DMS 273 (cell line): ENCODE measurements around the gene NDUFS7.

Experiments
- DNase-seq: peaks from one replicate; lab custom pipeline; 2025; ENCODE audit not compliant: unreplicated experiment; lab: John Stamatoyannopoulos, UW

Gene NDUFS7

DNA sequence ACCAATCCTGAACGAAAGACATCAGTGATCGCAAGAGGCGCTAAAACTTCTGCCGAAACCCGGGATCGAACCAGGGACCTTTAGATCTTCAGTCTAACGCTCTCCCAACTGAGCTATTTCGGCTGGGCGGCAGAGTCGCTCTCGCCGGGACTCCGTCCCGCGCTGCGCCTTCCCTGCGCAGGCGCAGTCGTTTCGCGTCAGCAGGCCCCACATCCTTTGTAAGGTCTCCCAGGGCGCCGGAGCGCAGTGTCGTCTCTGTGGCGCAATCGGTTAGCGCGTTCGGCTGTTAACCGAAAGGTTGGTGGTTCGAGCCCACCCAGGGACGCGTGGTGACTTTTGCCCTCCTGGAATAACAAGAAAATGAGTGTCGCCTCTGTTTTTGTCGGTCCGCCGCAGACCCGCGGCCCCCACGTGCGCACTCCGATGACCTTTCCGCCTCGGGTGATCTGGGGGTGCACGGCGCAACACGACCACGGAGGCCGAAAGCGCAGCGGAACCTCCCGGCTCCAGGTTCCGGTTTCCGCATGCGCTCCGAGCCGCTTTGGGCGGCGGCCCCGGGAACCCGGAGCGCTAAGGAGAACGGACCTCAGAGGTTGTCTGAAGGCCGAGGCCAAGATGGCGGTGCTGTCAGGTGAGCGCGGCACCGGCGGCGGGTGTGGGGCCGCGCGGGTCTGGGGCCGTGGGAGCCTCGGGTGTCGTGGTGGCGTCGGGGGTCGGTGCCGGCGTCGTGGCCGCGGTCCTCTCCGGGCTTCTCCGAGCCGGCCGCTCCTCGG lies at the start of gene NDUFS7:
TSS of gene NDUFS7 (plus strand) at position 596 of the 773 bp plus-strand sequence. CDS start at position 616, 20 bp downstream.
- DNase-seq: peak; percentile 96

GRCh38 chr19:1336079-1336684 lies 47.5 kb upstream of the NDUFS7 start:
- DNase-seq: no peak

GRCh38 chr19:1340681-1341469 lies 42.8 kb upstream of the NDUFS7 start:
- DNase-seq: no peak

GRCh38 chr19:1343041-1343440 lies 40.7 kb upstream of the NDUFS7 start:
- no peak for DNase-seq

DNA sequence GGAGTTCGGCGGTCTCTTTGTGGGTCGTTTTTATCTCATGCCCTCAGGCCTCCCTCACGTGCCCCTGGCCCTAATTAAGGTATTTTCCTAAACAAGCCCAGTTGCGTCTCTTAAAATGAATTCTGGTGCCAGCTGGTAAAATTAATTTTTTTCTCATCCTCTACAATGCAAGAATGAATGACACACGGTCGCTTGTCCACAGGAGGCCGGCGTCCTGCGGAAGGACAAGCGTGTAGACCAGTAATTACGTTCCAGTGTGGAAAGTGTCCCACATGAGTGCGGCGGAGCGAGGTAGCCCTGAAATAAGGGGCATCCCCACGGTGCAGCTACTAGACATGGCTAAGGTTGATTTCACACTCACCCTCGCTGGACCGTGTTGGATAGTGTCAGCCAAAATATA lies 34.5 kb upstream of the NDUFS7 start:
- no peak for DNase-seq

DNA sequence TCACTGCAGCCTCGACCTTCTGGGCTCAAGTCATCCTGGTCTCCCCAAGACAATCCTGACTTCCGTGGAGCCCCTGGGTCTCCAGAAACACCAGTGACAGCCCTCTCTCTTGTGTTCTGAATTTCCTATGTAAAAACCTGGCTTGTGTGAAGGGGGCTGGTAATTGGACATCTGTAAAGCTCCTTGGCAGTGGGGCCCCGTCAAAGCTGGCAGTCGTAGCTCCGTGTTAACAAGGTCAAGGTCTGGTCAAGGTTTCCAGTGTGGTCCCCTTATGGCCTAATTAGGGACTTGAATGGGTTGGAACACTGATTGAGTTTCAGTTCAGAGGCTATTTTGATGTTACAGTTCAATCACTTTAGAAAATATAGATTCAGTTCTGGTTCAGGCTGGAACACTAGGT lies 32.8 kb upstream of the NDUFS7 start:
- no peak for DNase-seq

- no peak for DNase-seq
Observed at GRCh38 chr19:1351381-1351851, 32.3 kb upstream of the NDUFS7 start.

DNA sequence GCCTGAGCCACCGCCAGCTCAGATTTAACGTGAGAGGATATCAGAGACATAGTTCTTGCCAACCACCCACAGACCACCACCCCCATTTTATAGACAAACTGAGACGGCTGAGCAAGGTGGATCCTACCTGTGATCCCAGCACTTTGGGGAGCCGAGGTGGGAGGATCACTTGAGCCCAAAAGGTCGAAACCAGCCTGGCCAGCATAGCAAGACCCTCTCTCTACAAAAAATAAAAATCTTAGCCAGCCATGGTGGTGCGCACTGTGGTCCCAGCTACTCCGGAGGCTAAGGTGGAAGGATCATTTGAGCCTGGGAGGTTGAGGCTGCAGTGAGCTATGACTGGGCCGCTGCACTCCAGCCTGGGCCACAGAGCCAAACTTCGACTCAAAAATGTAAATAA lies 30.6 kb upstream of the NDUFS7 start:
- DNase-seq: no peak

GRCh38 chr19:1354970-1355567 lies 28.6 kb upstream of the NDUFS7 start:
- DNase-seq: no peak

- peak; percentile 39 for DNase-seq
Observed at GRCh38 chr19:1355568-1356507, 27.9 kb upstream of the NDUFS7 start.

- DNase-seq: no peak
Observed at GRCh38 chr19:1356508-1356865, 27.2 kb upstream of the NDUFS7 start.

GRCh38 chr19:1357531-1358109 lies 26.1 kb upstream of the NDUFS7 start:
- DNase-seq: no peak

GRCh38 chr19:1360126-1360817 lies 23.4 kb upstream of the NDUFS7 start:
- no peak for DNase-seq

- DNase-seq: peak; percentile 94
Observed at GRCh38 chr19:1360818-1361461, 22.8 kb upstream of the NDUFS7 start.

DNA sequence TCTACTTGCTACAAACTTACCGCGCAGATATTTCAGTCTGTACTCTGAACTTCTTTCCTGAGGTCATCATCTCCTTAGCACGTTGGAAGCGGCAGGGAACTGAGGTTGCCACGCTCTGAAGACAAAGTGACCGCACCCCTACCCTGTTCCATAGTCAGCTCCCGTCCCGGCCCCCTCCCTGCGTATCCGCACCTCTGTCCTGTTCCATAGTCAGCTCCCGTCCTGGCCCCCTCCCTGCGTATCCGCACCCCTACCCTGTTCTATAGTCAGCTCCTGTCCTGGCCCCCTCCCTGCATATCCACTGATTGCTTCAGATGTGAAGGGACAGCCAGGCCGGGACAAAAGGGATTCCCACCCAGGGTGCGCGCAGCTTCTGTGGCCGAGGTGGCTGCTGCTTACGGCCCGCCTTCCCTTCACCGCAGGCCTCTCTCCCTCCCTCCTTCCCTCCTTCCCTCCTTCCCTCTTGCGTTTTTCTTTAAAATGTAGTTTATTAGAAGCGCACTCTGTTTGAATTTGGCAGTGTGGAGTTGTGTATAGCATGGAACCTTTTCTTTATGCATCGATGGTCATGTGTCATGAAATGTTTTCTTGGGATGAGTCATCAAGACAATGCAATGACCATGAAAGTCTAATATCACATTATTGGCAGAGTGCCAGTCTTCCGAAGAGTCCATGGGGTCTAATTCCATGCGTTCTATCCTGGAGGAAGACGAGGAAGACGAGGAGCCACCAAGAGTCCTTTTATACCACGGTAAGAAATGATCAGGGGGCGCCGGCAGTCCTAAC lies 21.9 kb upstream of the NDUFS7 start:
- peak; percentile 31 for DNase-seq

GRCh38 chr19:1362387-1363257 lies 21.1 kb upstream of the NDUFS7 start:
- no peak for DNase-seq

- no peak for DNase-seq
Observed at GRCh38 chr19:1363599-1363998, 20.1 kb upstream of the NDUFS7 start.
